ENCODE measurements around the gene PRKCZ.

- TF ChIP-seq CTCF (IDR thresholded peaks at IDR 0.05) (no peak), POLR2A (IDR thresholded peaks at IDR 0.05; ENCODE audit: low read depth) (no peak), EP300 (IDR thresholded peaks at IDR 0.05) (no peak)
Measured at GRCh38 chr1:2037314-2037979, 12.8 kb upstream of the PRKCZ start.

All from esophagus muscularis mucosa (tissue), 4 donors.